ENCODE measurements around the gene STK24. TPM values are rescaled to one million over a fixed set of nuclear protein-coding genes. Genes with fewer than 3 reads are reported as not detected.

The STK24 gene
- total and polyA plus RNA-seq, 2 of the 8 experiments (the other 6 are each of a cell fraction or from before 2014, with no cell fraction given) = 62.8 to 143 TPM

DNA sequence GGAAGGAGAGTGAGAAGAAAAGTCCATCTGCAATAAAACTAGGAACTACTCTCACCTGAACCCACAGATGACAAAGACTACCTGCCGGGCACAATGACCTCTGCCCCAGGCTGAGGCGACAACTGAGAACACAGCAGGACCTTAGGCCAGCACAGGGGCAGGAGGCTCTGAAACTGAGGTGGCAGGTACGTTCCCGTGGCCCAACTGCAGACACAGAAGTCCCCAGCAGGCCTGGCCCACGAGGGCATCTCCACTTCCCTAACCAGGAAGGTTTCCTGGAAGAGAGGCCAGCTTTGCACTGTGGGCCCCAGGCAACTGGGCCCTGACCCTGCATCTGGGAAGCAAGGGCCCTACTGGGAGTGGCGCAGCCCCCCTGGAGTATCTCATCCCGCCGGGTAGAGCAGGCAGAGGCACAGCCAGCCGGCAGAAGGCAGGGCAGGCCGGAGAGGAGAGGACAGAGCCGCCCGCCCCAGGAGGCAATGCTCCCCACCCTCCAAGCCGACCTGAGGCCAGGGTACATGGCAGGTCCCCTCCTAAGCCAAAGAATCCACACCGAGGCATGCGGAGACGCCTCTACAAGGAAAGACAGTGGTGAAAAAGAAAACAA is 32.7 kb downstream of the STK24 start (continued):
- TF ChIP-seq CBX8 (IDR thresholded peaks at IDR 0.05; ENCODE audit: borderline replicate concordance, low read depth, low read length) (no peak), JUND (IDR thresholded peaks at IDR 0.05; ENCODE audit: low read length) (no peak)
- TF ChIP-seq, protein P1, sequence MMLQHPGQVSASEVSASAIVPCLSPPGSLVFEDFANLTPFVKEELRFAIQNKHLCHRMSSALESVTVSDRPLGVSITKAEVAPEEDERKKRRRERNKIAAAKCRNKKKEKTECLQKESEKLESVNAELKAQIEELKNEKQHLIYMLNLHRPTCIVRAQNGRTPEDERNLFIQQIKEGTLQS (IDR thresholded peaks at IDR 0.05; ENCODE audit: insufficient read depth, low read depth, low read length) = no peak
